ENCODE measurements around the gene METTL15. TPM values are rescaled to one million over a fixed set of nuclear protein-coding genes. Genes with fewer than 3 reads are reported as not detected.
A peak's percentile ranks its signal among the peaks of the same experiment; 100 is the strongest.

The METTL15 gene
- total RNA-seq, 3 donors from 2014 or later, result 9.8 to 30.3 (median 16.4) TPM

DNA sequence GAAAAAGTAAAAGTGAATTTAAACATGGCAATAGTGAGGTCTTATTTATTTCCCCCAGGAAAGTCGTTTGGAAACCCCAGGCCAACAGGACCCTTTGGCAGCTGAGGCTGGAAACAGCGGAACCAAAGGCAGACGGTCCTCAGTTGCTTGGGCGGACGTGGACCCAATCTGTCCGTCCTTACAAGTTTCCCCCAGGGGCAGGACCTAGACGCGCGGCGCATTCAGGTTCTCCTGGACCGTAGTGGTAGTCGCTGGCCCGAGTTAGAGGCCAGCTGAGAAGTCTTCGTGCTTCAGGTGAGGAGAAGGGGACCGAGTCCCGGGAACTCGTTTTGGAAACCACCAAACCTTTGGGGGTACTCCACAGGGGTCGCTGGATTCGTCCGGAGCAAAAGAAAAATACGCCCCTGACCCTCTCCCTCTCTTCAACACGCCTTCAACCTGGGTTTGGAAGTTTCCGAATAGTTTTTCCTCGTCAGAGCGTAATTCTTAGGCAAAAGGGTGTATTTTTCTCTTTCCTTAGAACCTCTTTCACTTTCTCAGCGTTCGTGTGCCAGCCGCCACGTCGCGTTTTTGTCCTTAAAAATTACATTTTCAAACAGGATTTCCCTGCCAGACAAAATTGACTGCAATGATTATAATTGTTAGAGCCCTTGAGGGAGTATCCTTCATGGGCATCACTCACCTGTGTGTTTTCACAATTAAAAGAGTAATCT is 2.1 kb downstream of the METTL15 start:
- Histone ChIP-seq H3K36me3 (no peaks in the 10 kb centered on the region), H3K9me3 (no peaks in the 10 kb centered on the region), H3K4me3 (peak overlapping the region; percentile 68 to 81 (median 70)), H3K27me3 (no peaks in the 10 kb centered on the region), H3K27ac (peak overlapping the region; percentile 88 to 94), H3K4me1 (peaks cover 0 to 25% of the 10 kb centered on the region in 2 donors)
- peak; percentile 45 to 81 (median 67) for TF ChIP-seq POLR2AphosphoS5 (IDR thresholded peaks at IDR 0.05)
- no peak for TF ChIP-seq POLR2A (IDR thresholded peaks at IDR 0.05)
- DNase-seq (ENCODE audit: low spot score in 2 of 2), result peak; percentile 53 to 71
- intact Hi-C loops (cut with DNase I; ENCODE audit: low total_unique reads), result no loop called here

DNA sequence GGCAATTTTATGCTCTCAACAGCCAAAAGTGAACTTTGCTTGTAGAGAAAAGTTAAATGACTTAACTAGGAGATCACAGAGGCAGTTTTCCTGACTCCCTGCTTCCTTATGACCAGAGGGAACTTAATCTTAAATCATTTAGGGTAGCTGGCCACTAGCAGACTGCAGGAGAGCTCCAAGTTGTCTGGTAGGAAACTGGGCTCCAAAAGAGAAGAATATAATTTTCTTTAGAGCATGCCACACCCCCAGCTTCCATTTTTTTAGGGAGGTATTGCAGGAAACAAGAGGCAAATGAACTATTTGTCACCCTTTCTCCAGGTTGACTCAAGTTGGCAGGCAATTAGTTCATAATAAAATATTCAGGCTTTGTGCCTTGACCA is 2.6 kb downstream of the METTL15 start:
- peaks cover 0 to 25% of the 10 kb centered on the region in 2 donors for H3K4me1 ChIP-seq
- TF ChIP-seq POLR2A (IDR thresholded peaks at IDR 0.05), result no peak
- TF ChIP-seq, protein P1, sequence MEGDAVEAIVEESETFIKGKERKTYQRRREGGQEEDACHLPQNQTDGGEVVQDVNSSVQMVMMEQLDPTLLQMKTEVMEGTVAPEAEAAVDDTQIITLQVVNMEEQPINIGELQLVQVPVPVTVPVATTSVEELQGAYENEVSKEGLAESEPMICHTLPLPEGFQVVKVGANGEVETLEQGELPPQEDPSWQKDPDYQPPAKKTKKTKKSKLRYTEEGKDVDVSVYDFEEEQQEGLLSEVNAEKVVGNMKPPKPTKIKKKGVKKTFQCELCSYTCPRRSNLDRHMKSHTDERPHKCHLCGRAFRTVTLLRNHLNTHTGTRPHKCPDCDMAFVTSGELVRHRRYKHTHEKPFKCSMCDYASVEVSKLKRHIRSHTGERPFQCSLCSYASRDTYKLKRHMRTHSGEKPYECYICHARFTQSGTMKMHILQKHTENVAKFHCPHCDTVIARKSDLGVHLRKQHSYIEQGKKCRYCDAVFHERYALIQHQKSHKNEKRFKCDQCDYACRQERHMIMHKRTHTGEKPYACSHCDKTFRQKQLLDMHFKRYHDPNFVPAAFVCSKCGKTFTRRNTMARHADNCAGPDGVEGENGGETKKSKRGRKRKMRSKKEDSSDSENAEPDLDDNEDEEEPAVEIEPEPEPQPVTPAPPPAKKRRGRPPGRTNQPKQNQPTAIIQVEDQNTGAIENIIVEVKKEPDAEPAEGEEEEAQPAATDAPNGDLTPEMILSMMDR (IDR thresholded peaks at IDR 0.05), result no peak
- no peak for TF ChIP-seq POLR2AphosphoS5 (IDR thresholded peaks at IDR 0.05)
- intact Hi-C loops (cut with DNase I; ENCODE audit: low total_unique reads), result no loop called here
- H3K9me3 ChIP-seq, result no peaks in the 10 kb centered on the region
- DNase-seq (ENCODE audit: low spot score in 2 of 2), result no peak
- H3K27me3 ChIP-seq, result no peaks in the 10 kb centered on the region
- H3K4me3 ChIP-seq, result peak overlapping the region; percentile 68 to 81 (median 70)
- H3K27ac ChIP-seq, result peak overlapping the region; percentile 88 to 94
- H3K36me3 ChIP-seq, result no peaks in the 10 kb centered on the region

DNA sequence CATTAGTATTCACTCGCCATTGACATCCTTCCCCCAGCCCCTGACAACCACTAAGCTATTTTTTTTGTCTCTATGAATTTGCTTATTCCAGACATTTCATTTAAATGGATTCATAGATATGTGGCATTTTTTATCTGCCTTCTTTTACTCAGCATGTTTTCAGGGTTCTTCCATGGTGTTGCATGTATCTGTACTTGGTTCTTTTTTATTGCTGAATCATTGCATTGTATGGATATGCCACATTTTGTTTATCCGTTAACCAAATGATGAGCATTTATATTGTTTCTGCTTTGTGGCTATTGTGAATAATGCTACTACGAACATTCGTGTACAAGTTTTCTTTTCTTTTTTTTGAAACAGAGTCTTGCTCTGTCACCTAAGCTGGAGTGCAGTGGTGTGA is 5.9 kb downstream of the METTL15 start:
- DNase-seq (ENCODE audit: low spot score in 2 of 2), result no peak
- Histone ChIP-seq H3K27me3 (no peaks in the 10 kb centered on the region), H3K4me1 (peaks cover 0 to 19% of the 10 kb centered on the region in 2 donors), H3K4me3 (no peak overlapping the region), H3K27ac (no peak overlapping the region), H3K9me3 (no peaks in the 10 kb centered on the region), H3K36me3 (no peaks in the 10 kb centered on the region)
- intact Hi-C loops (cut with DNase I; ENCODE audit: low total_unique reads), result no loop called here
- TF ChIP-seq, protein P1 (IDR thresholded peaks at IDR 0.05), result no peak
- TF ChIP-seq POLR2AphosphoS5 (IDR thresholded peaks at IDR 0.05), result no peak
- TF ChIP-seq POLR2A (IDR thresholded peaks at IDR 0.05), result no peak

DNA sequence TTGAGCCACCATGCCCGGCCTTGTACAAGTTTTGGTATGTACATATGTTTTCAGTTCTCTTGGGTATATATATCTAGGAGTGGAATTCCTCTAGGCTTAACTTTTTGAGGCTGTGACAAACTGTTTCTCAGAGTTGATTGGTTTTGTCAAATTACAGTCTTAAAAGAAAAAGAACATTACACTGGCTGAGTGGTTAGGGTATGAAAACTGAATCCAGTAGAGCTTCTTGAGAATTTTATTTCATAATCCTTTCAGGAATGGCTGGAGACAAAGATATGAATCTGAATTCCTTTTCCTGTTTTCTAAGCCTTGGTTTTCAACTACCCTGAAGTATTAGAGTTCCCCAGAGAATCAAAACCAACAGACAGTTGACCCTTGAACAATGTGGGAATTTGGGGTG is 6.5 kb downstream of the METTL15 start:
- no peaks in the 10 kb centered on the region for H3K27me3 ChIP-seq
- H3K36me3 ChIP-seq, result no peaks in the 10 kb centered on the region
- no peak overlapping the region for H3K27ac ChIP-seq
- intact Hi-C loops (cut with DNase I; ENCODE audit: low total_unique reads), result no loop called here
- H3K4me3 ChIP-seq, result no peak overlapping the region
- no peaks in the 10 kb centered on the region for H3K9me3 ChIP-seq
- peaks cover 0 to 14% of the 10 kb centered on the region in 2 donors for H3K4me1 ChIP-seq
- no peak for DNase-seq (ENCODE audit: low spot score in 2 of 2)
- TF ChIP-seq POLR2AphosphoS5 (IDR thresholded peaks at IDR 0.05), result no peak
- TF ChIP-seq, protein P1 (IDR thresholded peaks at IDR 0.05), result no peak
- TF ChIP-seq POLR2A (IDR thresholded peaks at IDR 0.05), result no peak

DNA sequence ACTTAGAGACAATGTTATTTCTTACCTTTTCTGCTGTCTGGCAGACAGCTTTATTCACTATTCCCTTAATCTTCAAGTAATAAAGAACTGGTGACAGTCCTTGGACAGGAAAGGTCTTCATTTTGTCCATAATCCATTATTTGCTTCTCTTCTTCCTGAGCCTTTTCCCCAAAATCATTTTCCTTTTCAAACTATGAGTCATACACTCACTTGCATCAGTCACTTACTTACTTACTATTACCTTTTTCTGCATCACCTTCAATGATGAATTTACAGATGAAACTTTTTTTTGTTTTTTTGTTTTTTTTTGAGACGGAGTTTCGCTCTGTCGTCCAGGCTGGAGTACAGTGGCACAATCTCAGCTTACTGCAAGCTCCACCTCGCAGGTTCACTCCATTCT is 9.5 kb downstream of the METTL15 start:
- no peaks in the 10 kb centered on the region for H3K27me3 ChIP-seq
- intact Hi-C loops (cut with DNase I; ENCODE audit: low total_unique reads), result no loop called here
- H3K27ac ChIP-seq, result no peak overlapping the region
- no peak overlapping the region for H3K4me3 ChIP-seq
- TF ChIP-seq POLR2AphosphoS5 (IDR thresholded peaks at IDR 0.05) (no peak), POLR2A (IDR thresholded peaks at IDR 0.05) (no peak)
- TF ChIP-seq, protein P1 (IDR thresholded peaks at IDR 0.05), result no peak
- DNase-seq (ENCODE audit: low spot score in 2 of 2), result no peak
- no peaks in the 10 kb centered on the region for H3K9me3 ChIP-seq
- H3K4me1 ChIP-seq, result no peaks in the 10 kb centered on the region
- no peaks in the 10 kb centered on the region for H3K36me3 ChIP-seq

All from breast epithelium (tissue), 4 donors.